GM12878 (cell line): ENCODE measurements around the gene TAPBP. TPM values are rescaled to one million over a fixed set of nuclear protein-coding genes. Genes with fewer than 3 reads are reported as not detected.

Source experiments
- CBX5 ChIP-seq: sonication (generic); IDR thresholded peaks from 2 replicates; pipeline ENCODE4 v1.6.1; 2016; ENCODE audit warnings: low read depth, moderate library complexity, mild to moderate bottlenecking, inconsistent platforms
- CHD4 ChIP-seq: fragments of 200-600 bp; sonication (generic); IDR thresholded peaks from 2 replicates; pipeline ENCODE4 v1.6.1; 2016; ENCODE audit warnings: mild to moderate bottlenecking
- EP300 ChIP-seq, 2 experiments: fragments of 150-350 bp in 1 of 2; IDR thresholded peaks; 2 replicates each; pipeline ENCODE4 v1.6.1; 2011 to 2012; ENCODE audit warnings: low read depth in 2 of 2, low read length in 2 of 2, borderline replicate concordance in 1 of 2, improper control_type of control experiment in 1 of 2, inconsistent platforms in 1 of 2; ENCODE audit not compliant: control insufficient read depth in 1 of 2
- GATAD2B ChIP-seq: fragments of 450-650 bp; conservative IDR thresholded peaks from 2 replicates; pipeline ENCODE4 v1.6.1; 2017; ENCODE audit warnings: low read depth, mild to moderate bottlenecking, moderate library complexity
- HDGF ChIP-seq: fragments of 450-650 bp; IDR thresholded peaks from 2 replicates; pipeline ENCODE4 v1.6.1; 2016; ENCODE audit warnings: antibody characterized with exemption
- IKZF2 ChIP-seq, 2 experiments: fragments of 450-650 bp; IDR thresholded peaks; 2 replicates each; pipeline ENCODE4 v1.6.1; 2017; ENCODE audit warnings: mild to moderate bottlenecking in 2 of 2, moderate library complexity in 2 of 2
- IRF3 ChIP-seq: fragments of 450-650 bp; IDR thresholded peaks from 2 replicates; pipeline ENCODE4 v1.6.1; 2014; ENCODE audit warnings: mild to moderate bottlenecking
- LARP7 ChIP-seq: fragments of 450-650 bp; IDR thresholded peaks from 2 replicates; pipeline ENCODE4 v1.6.1; 2017; ENCODE audit warnings: mild to moderate bottlenecking
- MEF2B ChIP-seq: fragments of 450-650 bp; IDR thresholded peaks from 2 replicates; pipeline ENCODE4 v1.6.1; 2018; ENCODE audit warnings: mild to moderate bottlenecking, moderate library complexity; ENCODE audit not compliant: partially characterized antibody, poor library complexity, severe bottlenecking
- MTA3 ChIP-seq: IDR thresholded peaks from 2 replicates; pipeline ENCODE4 v1.6.1; 2012; ENCODE audit warnings: low read length, inconsistent platforms, borderline replicate concordance
- NFXL1 ChIP-seq: fragments of 450-650 bp; IDR thresholded peaks from 2 replicates; pipeline ENCODE4 v1.6.1; 2017; ENCODE audit warnings: antibody characterized with exemption, mild to moderate bottlenecking, borderline replicate concordance
- NR2C2 ChIP-seq: IDR thresholded peaks from 2 replicates; pipeline ENCODE4 v1.6.1; 2011; ENCODE audit warnings: borderline replicate concordance, low read depth; ENCODE audit not compliant: control insufficient read depth, insufficient read length
- PML ChIP-seq: IDR thresholded peaks from 2 replicates; pipeline ENCODE4 v1.6.1; 2012; ENCODE audit warnings: low read length, inconsistent platforms
- RELB ChIP-seq: fragments of 450-650 bp; IDR thresholded peaks from 2 replicates; pipeline ENCODE4 v1.6.1; 2017; ENCODE audit warnings: low read depth, mild to moderate bottlenecking, moderate library complexity
- SKIL ChIP-seq: fragments of 450-650 bp; IDR thresholded peaks from 2 replicates; pipeline ENCODE4 v1.6.1; 2017; ENCODE audit warnings: mild to moderate bottlenecking, low read depth, inconsistent platforms; ENCODE audit not compliant: poor library complexity, severe bottlenecking
- SMAD1 ChIP-seq: fragments of 450-650 bp; IDR thresholded peaks from 2 replicates; pipeline ENCODE4 v1.6.1; 2018; ENCODE audit warnings: mild to moderate bottlenecking, low read depth; ENCODE audit not compliant: partially characterized antibody
- SMC3 ChIP-seq: IDR thresholded peaks from 2 replicates; pipeline ENCODE4 v1.6.1; 2011; ENCODE audit warnings: low read length, improper control_type of control experiment, borderline replicate concordance
- SREBF2 ChIP-seq: IDR thresholded peaks from 2 replicates; pipeline ENCODE4 v1.6.1; 2012; ENCODE audit warnings: mild to moderate bottlenecking, low read length
- SRF ChIP-seq, 2 experiments: IDR thresholded peaks; 2 replicates each; pipeline ENCODE4 v1.6.1; 2011; ENCODE audit warnings: low read depth in 2 of 2, low read length in 2 of 2, mild to moderate bottlenecking in 1 of 2, moderate library complexity in 1 of 2
- SUPT20H ChIP-seq: IDR thresholded peaks from 2 replicates; pipeline ENCODE4 v1.6.1; 2011; ENCODE audit warnings: low read depth, mild to moderate bottlenecking, low read length, moderate library complexity, borderline replicate concordance; ENCODE audit not compliant: control insufficient read depth
- TAF1 ChIP-seq: IDR thresholded peaks from 2 replicates; pipeline ENCODE4 v1.6.1; 2011; ENCODE audit warnings: mild to moderate bottlenecking, low read depth, low read length, borderline replicate concordance
- TCF12 ChIP-seq: IDR thresholded peaks from 2 replicates; pipeline ENCODE4 v1.6.1; 2011; ENCODE audit warnings: low read depth, mild to moderate bottlenecking, low read length
- USF1 ChIP-seq: IDR thresholded peaks from 2 replicates; pipeline ENCODE4 v1.6.1; 2011; ENCODE audit warnings: borderline replicate concordance, low read depth, mild to moderate bottlenecking, moderate library complexity, mixed read lengths, low read length; ENCODE audit not compliant: insufficient read depth; ENCODE audit errors: extremely low read length
- YBX1 ChIP-seq: fragments of 450-650 bp; IDR thresholded peaks from 2 replicates; pipeline ENCODE4 v1.6.1; 2016; ENCODE audit warnings: antibody characterized with exemption
- YY1 ChIP-seq: IDR thresholded peaks from 2 replicates; pipeline ENCODE4 v1.6.1; 2011; ENCODE audit warnings: low read depth, mild to moderate bottlenecking, low read length
- ZNF274 ChIP-seq: IDR thresholded peaks from one replicate; pipeline ENCODE4 v1.8.0; 2011; ENCODE audit not compliant: insufficient read length, insufficient read depth
- polyA plus RNA-seq, 11 experiments: library from polyadenylated mRNA; depleted of rRNA in 4 of 11; unstranded in 6 of 11; stranded (reverse) in 5 of 11; fragments of >200 nt; fragmentation: Nextera tagmentation in 4 of 11; fragmentation: Illumina TruSeq in 1 of 11; extraction: Ambion mirVana in 4 of 11; extraction: Trizol in 1 of 11; gene quantifications; 1 replicate in 1 of 11; 2 replicates in 10 of 11; pipeline versions ENCODE4 v1.2.1 to v1.2.3, GENCODE V29; 2011 to 2016; ENCODE audit warnings: inconsistent platforms in 2 of 11, missing spikeins in 2 of 11, low read depth in 1 of 11
- total RNA-seq, 4 experiments: library from RNA; depleted of rRNA in 3 of 4; stranded (reverse); fragments of >200 nt in 3 of 4; fragmentation: Illumina TruSeq in 1 of 4; extraction: Trizol in 1 of 4; gene quantifications; 2 replicates each; pipeline versions ENCODE4 v1.2.1 to v1.2.3, GENCODE V29; 2013 to 2021

The TAPBP gene
- total and polyA plus RNA-seq, 10 of the 15 experiments (the other 5 are each of a cell fraction or from before 2014, with no cell fraction given) = 14.6 to 210 (median 78.1) TPM

GRCh38 chr6:33297406-33297955 is 16.4 kb downstream of the TAPBP start (continued):
- TF ChIP-seq ZNF274 (no peak), CBX5 (no peak), NFXL1 (no peak), SRF (IDR thresholded peaks at IDR 0.05; ENCODE audit: low read depth in 2 of 2, low read length in 2 of 2) (no peak), SKIL (no peak), SMAD1 (no peak), GATAD2B (peak; percentile 31; the same call in 1 of the 2 replicates), SUPT20H (no peak), TCF12 (no peak), MEF2B (no peak), CHD4 (no peak), NR2C2 (no peak), IKZF2 (IDR thresholded peaks at IDR 0.05) (peak; percentile 56 to 58; a peak in 3 of 4 replicates), MTA3 (no peak), IRF3 (no peak), TAF1 (no peak), SREBF2 (no peak), HDGF (no peak), USF1 (peak; percentile 80), EP300 (IDR thresholded peaks at IDR 0.05; ENCODE audit: borderline replicate concordance in 1 of 2, control insufficient read depth in 1 of 2, low read depth in 2 of 2, low read length in 2 of 2) (0 out of 4 replicates have a peak, but pooled peaks of 1 of the 2 experiments have one; percentile 11), YY1 (0 out of 2 replicates have a peak, but pooled peaks have one; percentile 16), YBX1 (no peak), PML (no peak), SMC3 (no peak), RELB (no peak), LARP7 (no peak)
